Peyer's patch (tissue), 4 donors: ENCODE data around the gene CDH4.

Source experiments
- POLR2A ChIP-seq, 2 donors: fragments of 450-650 bp; IDR thresholded peaks; one replicate each; pipeline ENCODE4 v1.5.1; 2017; ENCODE audit warnings: antibody characterized with exemption in 2 of 2, mild to moderate bottlenecking in 2 of 2, moderate library complexity in 2 of 2
- TF ChIP-seq, protein P1 (sequence below), 6 experiments: fragments of 450-650 bp in 4 of 6; fragments of 200-600 bp in 2 of 6; sonication (generic) in 1 of 6; IDR thresholded peaks; one replicate each; pipeline ENCODE4 v1.5.1; 2017 to 2019; ENCODE audit warnings: antibody characterized with exemption in 6 of 6, mild to moderate bottlenecking in 3 of 6, moderate library complexity in 1 of 6

DNA sequence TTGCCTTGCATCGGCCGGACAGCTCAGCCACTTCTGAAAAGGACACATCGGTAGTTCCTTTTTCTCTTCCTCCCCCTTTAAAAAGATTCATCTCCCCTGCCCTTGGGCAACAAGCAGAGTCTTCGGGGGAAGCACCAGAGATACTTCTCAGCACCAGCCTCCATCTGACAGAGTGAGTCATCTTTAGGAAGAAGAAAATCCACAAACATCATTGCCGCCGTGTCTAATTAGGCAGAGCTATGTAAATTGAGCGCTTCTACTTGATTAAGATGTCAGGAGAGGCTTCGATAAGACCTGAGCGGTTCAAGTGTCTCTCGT lies 627.2 kb downstream of the CDH4 start:
- TF ChIP-seq, protein P1, sequence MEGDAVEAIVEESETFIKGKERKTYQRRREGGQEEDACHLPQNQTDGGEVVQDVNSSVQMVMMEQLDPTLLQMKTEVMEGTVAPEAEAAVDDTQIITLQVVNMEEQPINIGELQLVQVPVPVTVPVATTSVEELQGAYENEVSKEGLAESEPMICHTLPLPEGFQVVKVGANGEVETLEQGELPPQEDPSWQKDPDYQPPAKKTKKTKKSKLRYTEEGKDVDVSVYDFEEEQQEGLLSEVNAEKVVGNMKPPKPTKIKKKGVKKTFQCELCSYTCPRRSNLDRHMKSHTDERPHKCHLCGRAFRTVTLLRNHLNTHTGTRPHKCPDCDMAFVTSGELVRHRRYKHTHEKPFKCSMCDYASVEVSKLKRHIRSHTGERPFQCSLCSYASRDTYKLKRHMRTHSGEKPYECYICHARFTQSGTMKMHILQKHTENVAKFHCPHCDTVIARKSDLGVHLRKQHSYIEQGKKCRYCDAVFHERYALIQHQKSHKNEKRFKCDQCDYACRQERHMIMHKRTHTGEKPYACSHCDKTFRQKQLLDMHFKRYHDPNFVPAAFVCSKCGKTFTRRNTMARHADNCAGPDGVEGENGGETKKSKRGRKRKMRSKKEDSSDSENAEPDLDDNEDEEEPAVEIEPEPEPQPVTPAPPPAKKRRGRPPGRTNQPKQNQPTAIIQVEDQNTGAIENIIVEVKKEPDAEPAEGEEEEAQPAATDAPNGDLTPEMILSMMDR (IDR thresholded peaks at IDR 0.05) = no peak
- TF ChIP-seq POLR2A (IDR thresholded peaks at IDR 0.05) = no peak
